AG04449 (cell line): Measurements from ENCODE around the gene GRPEL2.

Source experiments
- CTCF ChIA-PET: fragments of 350-600 bp; formaldehyde crosslinking; extraction: SDS; loops from one replicate; lab custom pipeline; 2021; ENCODE audit warnings: antibody characterized with exemption; lab: Yijun Ruan, JAX
- POLR2A ChIA-PET: fragments of 400-600, 350-600 bp; formaldehyde crosslinking; extraction: SDS; loops from one replicate; lab custom pipeline; 2020; ENCODE audit warnings: antibody characterized with exemption, inconsistent platforms; lab: Yijun Ruan, JAX
- DNase-seq: peaks from one replicate; pipeline ENCODE4 v3.0.0-alpha.2; 2010; ENCODE audit warnings: low read depth, low spot score
- H3K4me3 ChIP-seq: 2 replicates; pipeline ENCODE4 v1.5.1; 2011; ENCODE audit warnings: low read depth, mild to moderate bottlenecking, control low read depth, low read length
- CTCF ChIP-seq: IDR thresholded peaks from one replicate; pipeline ENCODE4 v1.5.1; 2011; ENCODE audit warnings: mild to moderate bottlenecking, moderate library complexity, low read length, control low read depth, inconsistent platforms; ENCODE audit not compliant: insufficient read depth; ENCODE audit errors: missing control alignments

The GRPEL2 gene

DNA sequence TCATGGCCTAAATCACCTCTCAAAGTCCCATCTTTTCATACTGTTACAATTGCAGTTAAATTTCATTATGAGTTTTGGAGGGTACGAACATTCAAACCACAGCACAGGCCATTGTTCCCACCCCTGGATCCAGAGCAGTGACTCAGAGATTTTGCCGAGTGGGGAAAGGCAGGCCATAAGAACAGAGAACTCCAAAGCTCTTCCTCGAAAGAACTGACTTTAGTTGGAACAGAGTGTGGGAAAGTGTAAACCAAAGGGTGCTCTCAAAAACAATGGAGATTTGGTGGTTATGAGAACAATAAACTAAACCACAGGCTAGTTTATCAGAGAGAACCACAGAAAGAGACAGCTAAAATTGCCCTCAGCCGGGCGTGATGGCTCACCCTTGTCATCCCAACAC lies 19.4 kb upstream of the GRPEL2 start:
- ChIA-PET CTCF (interaction anchor here (1.2 to 13.3 kb wide), 4 partner anchors 8 to 41 kb away, joined by 3 to 329 read pairs (median 9); no protein-coding TSS in a partner anchor), POLR2A (interaction anchor here (1.3 kb wide), 1 partner anchor 19 kb away, joined by 6 read pairs; the partner anchor contains the start of gene GRPEL2)
- H3K4me3 ChIP-seq: no peak overlapping the region
- no peak for TF ChIP-seq CTCF
- DNase-seq: no peak

- no peak for TF ChIP-seq CTCF
- CTCF ChIA-PET: interaction anchor here (0.7 to 3.6 kb wide), 3 partner anchors 9 to 46 kb away, joined by 3 to 15 read pairs (median 3); no protein-coding TSS in a partner anchor
- DNase-seq: no peak
- no peak overlapping the region for H3K4me3 ChIP-seq
- POLR2A ChIA-PET: no interaction called here
These were observed 18.7 kb upstream of the GRPEL2 start for GRCh38 chr5:149326611-149327010.

- POLR2A ChIA-PET: no interaction called here
- TF ChIP-seq CTCF: no peak
- CTCF ChIA-PET: interaction anchor here (1.0 to 3.6 kb wide), 3 partner anchors 11 to 40 kb away, joined by 3 to 15 read pairs (median 6); no protein-coding TSS in a partner anchor
- DNase-seq: no peak
- no peak overlapping the region for H3K4me3 ChIP-seq
These were observed 17.1 kb upstream of the GRPEL2 start for GRCh38 chr5:149328177-149328576.

- POLR2A ChIA-PET: no interaction called here
- TF ChIP-seq CTCF: no peak
- CTCF ChIA-PET: interaction anchor here (1.2 to 4.1 kb wide), 3 partner anchors 11 to 38 kb away, joined by 3 to 21 read pairs (median 3); no protein-coding TSS in a partner anchor
- peak; percentile 33 for DNase-seq
- no peak overlapping the region for H3K4me3 ChIP-seq
These were observed 11.4 kb upstream of the GRPEL2 start for GRCh38 chr5:149333711-149334443.

DNA sequence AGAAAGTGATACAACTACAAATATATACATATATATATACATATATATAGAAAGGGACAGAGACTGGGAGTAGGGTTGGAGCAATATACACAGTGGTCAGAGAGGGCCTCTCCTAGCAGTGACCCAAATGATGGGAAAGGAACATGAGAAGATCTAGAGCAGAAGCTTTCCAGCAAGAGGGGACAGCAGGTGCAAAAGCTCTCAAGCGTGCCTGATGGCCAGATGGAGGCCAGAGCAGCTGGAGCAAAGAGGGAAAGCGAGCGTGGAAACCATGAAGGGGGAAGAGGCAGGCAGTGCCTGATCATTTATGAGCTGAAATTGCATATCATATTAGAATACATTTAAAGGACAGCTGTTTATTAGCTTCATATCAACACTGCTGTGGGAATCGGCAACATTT lies 7.6 kb upstream of the GRPEL2 start:
- no peak overlapping the region for H3K4me3 ChIP-seq
- TF ChIP-seq CTCF: no peak
- POLR2A ChIA-PET: no interaction called here
- DNase-seq: no peak
- CTCF ChIA-PET: interaction anchor here (1.8 kb wide), 1 partner anchor 21 kb away, joined by 5 read pairs; no protein-coding TSS in a partner anchor

- CTCF ChIA-PET: interaction anchor here (1.8 kb wide), 1 partner anchor 21 kb away, joined by 5 read pairs; no protein-coding TSS in a partner anchor
- DNase-seq: no peak
- POLR2A ChIA-PET: no interaction called here
- H3K4me3 ChIP-seq: no peak overlapping the region
- TF ChIP-seq CTCF: no peak
These were observed 6.9 kb upstream of the GRPEL2 start for GRCh38 chr5:149338364-149338763.
